ENCODE measurements around the gene ZNF574. TPM values are rescaled to one million over a fixed set of nuclear protein-coding genes. Genes with fewer than 3 reads are reported as not detected.

Gene ZNF574
- total RNA-seq, 1 experiment from 2014 or later: 22.4 TPM

DNA sequence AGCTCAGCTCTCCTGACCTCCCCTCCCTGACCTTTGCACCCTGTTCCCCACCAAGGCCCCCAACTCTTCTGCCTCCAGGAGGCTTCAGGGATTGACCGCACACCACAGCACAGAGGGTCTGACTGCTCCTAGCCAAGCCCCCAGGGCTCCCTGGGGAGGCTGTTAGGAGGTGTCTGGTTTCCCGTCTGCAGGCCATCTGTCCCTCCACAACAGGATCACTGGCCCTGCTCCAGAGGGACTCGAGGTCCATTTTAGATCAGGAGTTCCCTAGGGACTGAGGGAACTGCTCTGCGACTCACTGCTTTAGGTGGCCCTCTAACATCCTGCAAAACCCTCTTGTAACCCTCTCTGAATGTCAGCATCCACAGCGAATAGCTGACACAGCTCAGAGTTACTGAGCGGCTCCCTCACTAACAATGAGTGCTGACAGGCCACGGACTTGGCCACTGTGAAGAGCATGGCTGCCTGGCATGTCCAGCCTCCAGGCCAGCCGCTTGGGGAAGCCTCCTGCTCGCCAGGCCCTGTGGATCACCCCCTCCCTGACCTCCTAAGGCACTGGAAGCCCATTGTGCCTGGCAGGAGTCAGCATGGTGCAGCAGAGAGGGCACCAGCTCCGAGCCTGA, 23.6 kb upstream of the ZNF574 start:
- H3K4me3 Mint-ChIP-seq (ENCODE audit: unreplicated experiment): no peak overlapping the region
- H3K27ac Mint-ChIP-seq (ENCODE audit: unreplicated experiment): no peak overlapping the region
- CTCF ChIA-PET: interaction anchor here (0.6 to 1.5 kb wide), 2 partner anchors 17 to 299 kb away, joined by 3 to 4 read pairs; no protein-coding TSS in a partner anchor
- intact Hi-C loops (cut with micrococcal nuclease; ENCODE audit: unreplicated experiment): no loop called here
- no peaks in the 10 kb centered on the region for H3K36me3 Mint-ChIP-seq (ENCODE audit: insufficient read depth, unreplicated experiment)
- POLR2A ChIA-PET: no interaction called here
- BruUV-seq (replicated peaks): no TSS peak
- no peak overlapping the region for H3K4me3 ChIP-seq (ENCODE audit: low read depth, low read length)
- no peaks in the 10 kb centered on the region for H3K9me3 ChIP-seq
- H3K9me3 Mint-ChIP-seq (ENCODE audit: unreplicated experiment): no peaks in the 10 kb centered on the region
- no peaks in the 10 kb centered on the region; the same call in 1 of the 2 replicates for H3K27me3 ChIP-seq (replicated peaks; ENCODE audit: control insufficient read depth, insufficient read depth, low read length)
- H3K4me1 ChIP-seq: no peaks in the 10 kb centered on the region
- peaks cover 8% of the 10 kb centered on the region for H3K4me1 Mint-ChIP-seq (ENCODE audit: low read depth, unreplicated experiment)
- no peak for TF ChIP-seq CTCF (IDR thresholded peaks at IDR 0.05; ENCODE audit: insufficient read depth in 1 of 2, low read depth in 1 of 2, low read length in 1 of 2, severe bottlenecking in 1 of 2, unreplicated experiment in 1 of 2)
- peaks cover 3% of the 10 kb centered on the region for H3K27me3 Mint-ChIP-seq (ENCODE audit: insufficient read depth, unreplicated experiment)
- DNase-seq: no peak
- no peaks in the 10 kb centered on the region for H3K36me3 ChIP-seq (ENCODE audit: control insufficient read depth, insufficient read depth, low read length)

GRCh38 chr19:42053037-42053935, 22.7 kb upstream of the ZNF574 start:
- no peak for TF ChIP-seq CTCF (IDR thresholded peaks at IDR 0.05; ENCODE audit: insufficient read depth in 1 of 2, low read depth in 1 of 2, low read length in 1 of 2, severe bottlenecking in 1 of 2, unreplicated experiment in 1 of 2)
- Mint-ChIP-seq H3K36me3 (ENCODE audit: insufficient read depth, unreplicated experiment) (no peaks in the 10 kb centered on the region), H3K9me3 (ENCODE audit: unreplicated experiment) (no peaks in the 10 kb centered on the region), H3K27ac (ENCODE audit: unreplicated experiment) (no peak overlapping the region), H3K4me1 (ENCODE audit: low read depth, unreplicated experiment) (peaks cover 8% of the 10 kb centered on the region), H3K4me3 (ENCODE audit: unreplicated experiment) (no peak overlapping the region), H3K27me3 (ENCODE audit: insufficient read depth, unreplicated experiment) (peaks cover 3% of the 10 kb centered on the region)
- ChIA-PET CTCF (interaction anchor here (0.6 to 1.5 kb wide), 2 partner anchors 18 to 300 kb away, joined by 3 to 4 read pairs; no protein-coding TSS in a partner anchor), POLR2A (no interaction called here)
- H3K9me3 ChIP-seq: no peaks in the 10 kb centered on the region
- no TSS peak for BruUV-seq (replicated peaks)
- no peaks in the 10 kb centered on the region for H3K4me1 ChIP-seq
- no peak for DNase-seq
- H3K36me3 ChIP-seq (ENCODE audit: control insufficient read depth, insufficient read depth, low read length): no peaks in the 10 kb centered on the region
- H3K4me3 ChIP-seq (ENCODE audit: low read depth, low read length): no peak overlapping the region
- intact Hi-C loops (cut with micrococcal nuclease; ENCODE audit: unreplicated experiment): no loop called here
- no peaks in the 10 kb centered on the region; the same call in 1 of the 2 replicates for H3K27me3 ChIP-seq (replicated peaks; ENCODE audit: control insufficient read depth, insufficient read depth, low read length)

- Mint-ChIP-seq H3K27ac (ENCODE audit: unreplicated experiment) (no peak overlapping the region), H3K9me3 (ENCODE audit: unreplicated experiment) (no peaks in the 10 kb centered on the region), H3K36me3 (ENCODE audit: insufficient read depth, unreplicated experiment) (no peaks in the 10 kb centered on the region), H3K4me3 (ENCODE audit: unreplicated experiment) (no peak overlapping the region), H3K27me3 (ENCODE audit: insufficient read depth, unreplicated experiment) (peaks cover 3% of the 10 kb centered on the region), H3K4me1 (ENCODE audit: low read depth, unreplicated experiment) (peaks cover 4% of the 10 kb centered on the region)
- ChIA-PET POLR2A (no interaction called here), CTCF (no interaction called here)
- Histone ChIP-seq H3K27me3 (replicated peaks; ENCODE audit: control insufficient read depth, insufficient read depth, low read length) (no peaks in the 10 kb centered on the region; the same call in 1 of the 2 replicates), H3K4me3 (ENCODE audit: low read depth, low read length) (no peak overlapping the region), H3K9me3 (no peaks in the 10 kb centered on the region), H3K36me3 (ENCODE audit: control insufficient read depth, insufficient read depth, low read length) (no peaks in the 10 kb centered on the region), H3K4me1 (no peaks in the 10 kb centered on the region)
- no peak for TF ChIP-seq CTCF (IDR thresholded peaks at IDR 0.05; ENCODE audit: insufficient read depth in 1 of 2, low read depth in 1 of 2, low read length in 1 of 2, severe bottlenecking in 1 of 2, unreplicated experiment in 1 of 2)
- DNase-seq: no peak
- intact Hi-C loops (cut with micrococcal nuclease; ENCODE audit: unreplicated experiment): no loop called here
- no TSS peak for BruUV-seq (replicated peaks)
These were observed 21.8 kb upstream of the ZNF574 start for GRCh38 chr19:42054205-42054604.

Data from Caco-2 (cell line).